OCI-LY1 (cell line): Measurements from ENCODE around the gene PDIK1L.

ENCODE experiments used
- H2AFZ ChIP-seq: fragments of 200-600 bp; sonication (generic), shearing (Covaris generic); 2 replicates; pipeline ENCODE4 v1.6.0; 2014; ENCODE audit warnings: antibody characterized with exemption, mild to moderate bottlenecking, low read length
- H3F3A ChIP-seq: fragments of 200-600 bp; sonication (generic), shearing (Covaris generic); 2 replicates; pipeline ENCODE4 v1.6.0; 2014; ENCODE audit warnings: mild to moderate bottlenecking, antibody characterized with exemption, low read length, moderate library complexity; ENCODE audit not compliant: insufficient read depth
- H3K27ac ChIP-seq: fragments of 200-600 bp; sonication (generic); 2 replicates; pipeline ENCODE4 v1.5.1; 2014; ENCODE audit warnings: low read length, mixed run types, mild to moderate bottlenecking, low read depth; ENCODE audit not compliant: poor library complexity, severe bottlenecking
- H3K27me3 ChIP-seq: fragments of 200-600 bp; sonication (generic); 2 replicates; pipeline ENCODE4 v1.6.0; 2014; ENCODE audit warnings: antibody characterized with exemption, mild to moderate bottlenecking, low read length, moderate library complexity; ENCODE audit not compliant: insufficient read depth
- H3K36me3 ChIP-seq: fragments of 200-600 bp; sonication (generic); 2 replicates; pipeline ENCODE4 v1.6.1; 2014; ENCODE audit warnings: mild to moderate bottlenecking, antibody characterized with exemption, low read length, moderate library complexity, mixed read lengths; ENCODE audit not compliant: insufficient read depth
- H3K4me1 ChIP-seq: fragments of 200-600 bp; sonication (generic); 2 replicates; pipeline ENCODE4 v1.5.1; 2014; ENCODE audit warnings: mild to moderate bottlenecking, low read length, moderate library complexity; ENCODE audit not compliant: insufficient read depth, severe bottlenecking
- H3K4me2 ChIP-seq: fragments of 200-600 bp; sonication (generic), shearing (Covaris generic); 2 replicates; pipeline ENCODE4 v1.6.1; 2014; ENCODE audit warnings: low read length
- H3K4me3 ChIP-seq: fragments of 200-600 bp; sonication (generic); 2 replicates; pipeline ENCODE4 v1.5.1; 2014; ENCODE audit warnings: low read length, low read depth, mild to moderate bottlenecking, mixed read lengths; ENCODE audit not compliant: poor library complexity, severe bottlenecking
- H3K79me2 ChIP-seq: fragments of 200-600 bp; shearing (Covaris generic); 2 replicates; pipeline ENCODE4 v1.6.1; 2016; ENCODE audit warnings: mixed run types, low read length, mixed read lengths; ENCODE audit not compliant: insufficient read depth
- H3K9ac ChIP-seq: fragments of 200-600 bp; sonication (generic), shearing (Covaris generic); 2 replicates; pipeline ENCODE4 v1.6.1; 2014; ENCODE audit warnings: mild to moderate bottlenecking, low read length, mixed read lengths
- H3K9me2 ChIP-seq: fragments of 200-600 bp; sonication (generic), shearing (Covaris generic); 2 replicates; pipeline ENCODE4 v1.6.1; 2014; ENCODE audit warnings: low read depth, mild to moderate bottlenecking, low read length, mixed read lengths
- H3K9me3 ChIP-seq: fragments of 200-600 bp; shearing (Covaris generic); 2 replicates; pipeline ENCODE4 v1.6.1; 2014; ENCODE audit warnings: low read length, mixed read lengths
- H4K20me1 ChIP-seq: fragments of 200-600 bp; sonication (generic), shearing (Covaris generic); 2 replicates; pipeline ENCODE4 v1.6.0; 2016; ENCODE audit warnings: mild to moderate bottlenecking, low read length; ENCODE audit not compliant: insufficient read depth
- EZH2 ChIP-seq: fragments of 200-600 bp; sonication (generic), shearing (Covaris generic); IDR thresholded peaks from 2 replicates; pipeline ENCODE4 v1.8.0; 2017; ENCODE audit warnings: borderline replicate concordance, mixed run types, mild to moderate bottlenecking, antibody characterized with exemption, low read length, moderate library complexity, mixed read lengths
- TF ChIP-seq, protein P1 (sequence below): fragments of 200-600 bp; sonication (generic), shearing (Covaris generic); IDR thresholded peaks from 2 replicates; pipeline ENCODE4 v1.5.1; 2017; ENCODE audit warnings: mild to moderate bottlenecking, antibody characterized with exemption, low read length, moderate library complexity, mixed read lengths

Gene PDIK1L

DNA sequence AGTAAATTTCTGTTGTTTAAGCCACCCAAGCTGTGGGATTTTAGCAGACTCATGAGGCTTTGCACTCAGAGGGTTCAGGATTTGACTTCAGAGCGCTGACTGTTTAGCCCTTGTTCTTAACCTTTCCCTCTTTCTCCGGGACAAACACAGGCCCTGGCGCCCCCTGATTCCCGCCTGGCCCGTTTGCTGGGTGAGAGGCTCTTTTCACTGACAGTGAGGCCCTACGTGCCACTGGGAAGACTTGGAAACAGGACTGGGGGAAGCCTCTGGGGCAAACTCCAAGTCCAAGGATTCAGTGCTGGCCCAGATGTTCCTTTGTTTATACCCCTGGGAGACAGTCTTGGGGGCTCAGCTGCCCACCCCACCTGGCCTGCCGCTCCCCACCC is 32.5 kb upstream of the PDIK1L start:
- Histone ChIP-seq H3K9me3 (no peaks in the 10 kb centered on the region), H2AFZ (no peak overlapping the region), H3K9ac (no peak overlapping the region), H4K20me1 (no peaks in the 10 kb centered on the region), H3K4me1 (no peaks in the 10 kb centered on the region), H3K4me2 (no peak overlapping the region), H3K9me2 (no peaks in the 10 kb centered on the region), H3K4me3 (no peak overlapping the region), H3K27me3 (peaks cover 8% of the 10 kb centered on the region; the same call in 1 of the 2 replicates), H3K79me2 (no peaks in the 10 kb centered on the region), H3F3A (no peaks in the 10 kb centered on the region), H3K27ac (no peak overlapping the region), H3K36me3 (no peaks in the 10 kb centered on the region)
- no peak for TF ChIP-seq EZH2
- TF ChIP-seq, protein P1, sequence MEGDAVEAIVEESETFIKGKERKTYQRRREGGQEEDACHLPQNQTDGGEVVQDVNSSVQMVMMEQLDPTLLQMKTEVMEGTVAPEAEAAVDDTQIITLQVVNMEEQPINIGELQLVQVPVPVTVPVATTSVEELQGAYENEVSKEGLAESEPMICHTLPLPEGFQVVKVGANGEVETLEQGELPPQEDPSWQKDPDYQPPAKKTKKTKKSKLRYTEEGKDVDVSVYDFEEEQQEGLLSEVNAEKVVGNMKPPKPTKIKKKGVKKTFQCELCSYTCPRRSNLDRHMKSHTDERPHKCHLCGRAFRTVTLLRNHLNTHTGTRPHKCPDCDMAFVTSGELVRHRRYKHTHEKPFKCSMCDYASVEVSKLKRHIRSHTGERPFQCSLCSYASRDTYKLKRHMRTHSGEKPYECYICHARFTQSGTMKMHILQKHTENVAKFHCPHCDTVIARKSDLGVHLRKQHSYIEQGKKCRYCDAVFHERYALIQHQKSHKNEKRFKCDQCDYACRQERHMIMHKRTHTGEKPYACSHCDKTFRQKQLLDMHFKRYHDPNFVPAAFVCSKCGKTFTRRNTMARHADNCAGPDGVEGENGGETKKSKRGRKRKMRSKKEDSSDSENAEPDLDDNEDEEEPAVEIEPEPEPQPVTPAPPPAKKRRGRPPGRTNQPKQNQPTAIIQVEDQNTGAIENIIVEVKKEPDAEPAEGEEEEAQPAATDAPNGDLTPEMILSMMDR = no peak

DNA sequence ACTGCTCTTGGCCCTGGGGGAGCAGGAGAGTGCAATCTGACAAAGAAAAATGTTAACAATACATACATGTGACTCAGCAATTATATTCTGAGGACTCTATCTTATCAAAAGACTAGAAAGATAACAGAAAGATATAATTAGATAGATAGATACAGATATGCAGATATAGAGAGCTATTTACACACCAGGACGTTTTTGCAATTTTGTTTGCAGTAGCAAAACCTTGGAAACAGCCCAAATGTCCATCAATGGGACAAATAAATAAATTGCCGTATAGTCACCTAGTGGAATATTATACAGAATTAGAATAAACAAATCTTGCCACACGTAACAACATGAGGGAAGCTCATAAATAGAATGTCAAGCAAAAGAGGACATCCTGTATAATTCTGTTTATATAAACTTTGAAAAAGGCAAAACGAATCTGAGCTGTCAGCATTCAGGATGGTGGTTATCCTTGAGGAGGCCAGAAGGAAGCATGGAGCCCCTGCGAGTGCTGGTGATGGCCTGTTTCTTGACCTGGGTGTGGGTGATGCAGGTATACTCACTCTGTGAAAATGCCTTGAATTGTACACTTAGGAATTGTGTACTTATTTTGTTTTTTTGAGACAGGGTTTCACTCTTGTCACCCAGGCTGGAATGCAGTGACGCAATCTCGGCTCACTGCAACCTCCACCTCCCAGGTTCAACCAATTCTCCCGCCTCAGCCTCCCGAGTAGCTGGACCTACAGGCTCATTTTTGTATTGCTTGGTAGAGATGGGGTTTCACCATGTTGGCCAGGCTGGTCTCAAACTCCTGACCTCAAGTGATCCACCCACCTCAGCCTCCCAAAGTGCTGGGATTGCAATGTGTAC is 31.4 kb upstream of the PDIK1L start:
- H2AFZ ChIP-seq = no peak overlapping the region
- no peaks in the 10 kb centered on the region for H3K4me1 ChIP-seq
- no peak overlapping the region for H3K9ac ChIP-seq
- TF ChIP-seq, protein P1 = no peak
- no peak overlapping the region for H3K27ac ChIP-seq
- no peaks in the 10 kb centered on the region for H3K9me2 ChIP-seq
- no peaks in the 10 kb centered on the region for H3F3A ChIP-seq
- no peaks in the 10 kb centered on the region for H3K36me3 ChIP-seq
- H3K4me3 ChIP-seq = no peak overlapping the region
- H4K20me1 ChIP-seq = no peaks in the 10 kb centered on the region
- peaks cover 18% of the 10 kb centered on the region; the same call in 1 of the 2 replicates for H3K27me3 ChIP-seq
- H3K4me2 ChIP-seq = no peak overlapping the region
- H3K79me2 ChIP-seq = no peaks in the 10 kb centered on the region
- H3K9me3 ChIP-seq = no peaks in the 10 kb centered on the region

DNA sequence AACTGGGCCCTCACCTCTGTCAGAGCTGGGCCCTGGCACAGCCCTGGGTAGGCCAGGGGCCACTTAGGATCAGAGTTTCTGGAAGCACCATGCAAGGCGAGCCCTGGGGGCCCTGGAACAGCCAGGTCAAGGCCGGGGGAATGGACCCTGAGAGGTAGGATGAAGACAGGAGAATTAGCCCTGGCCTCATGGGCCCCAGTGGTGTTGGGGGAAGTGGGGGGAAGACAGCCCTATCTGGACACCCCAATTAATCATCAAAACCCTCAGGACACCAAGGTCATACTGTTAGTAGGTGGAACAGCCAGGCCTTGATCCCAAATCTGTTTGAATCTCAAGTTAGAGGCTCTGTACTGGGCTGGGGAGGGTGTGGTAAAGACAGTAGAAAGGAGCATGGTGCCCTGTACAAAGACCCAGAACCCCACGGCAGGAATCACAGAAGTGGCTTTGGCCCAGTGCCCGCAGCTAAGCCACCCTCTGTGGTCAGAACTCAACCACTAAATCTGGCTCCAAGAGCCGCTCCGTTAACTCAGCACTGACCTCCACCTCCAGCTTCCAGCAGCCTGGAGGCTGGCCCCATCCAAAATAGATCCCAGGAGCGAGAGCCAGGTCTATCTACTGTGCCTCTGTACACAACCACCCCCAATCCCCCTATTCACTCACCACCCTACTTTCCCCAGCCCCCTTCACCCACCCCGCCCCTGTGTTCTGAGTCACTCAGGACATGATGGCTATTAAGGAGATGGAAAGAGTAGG is 30.2 kb upstream of the PDIK1L start:
- H3K4me1 ChIP-seq = no peaks in the 10 kb centered on the region
- no peak overlapping the region for H2AFZ ChIP-seq
- H3K36me3 ChIP-seq = no peaks in the 10 kb centered on the region
- no peaks in the 10 kb centered on the region for H3K9me3 ChIP-seq
- no peaks in the 10 kb centered on the region for H3K9me2 ChIP-seq
- H3F3A ChIP-seq = no peaks in the 10 kb centered on the region
- H3K4me3 ChIP-seq = no peak overlapping the region
- no peak overlapping the region for H3K27ac ChIP-seq
- TF ChIP-seq, protein P1 = no peak
- H3K4me2 ChIP-seq = no peak overlapping the region
- 0 out of 2 replicates have a peak, but pooled peaks cover 14% of the 10 kb centered on the region for H3K27me3 ChIP-seq
- H3K79me2 ChIP-seq = no peaks in the 10 kb centered on the region
- no peak overlapping the region for H3K9ac ChIP-seq
- no peaks in the 10 kb centered on the region for H4K20me1 ChIP-seq
